ENCODE results near the gene SUGP1.
A peak's percentile ranks its signal among the peaks of the same experiment; 100 is the strongest.

The SUGP1 gene

DNA sequence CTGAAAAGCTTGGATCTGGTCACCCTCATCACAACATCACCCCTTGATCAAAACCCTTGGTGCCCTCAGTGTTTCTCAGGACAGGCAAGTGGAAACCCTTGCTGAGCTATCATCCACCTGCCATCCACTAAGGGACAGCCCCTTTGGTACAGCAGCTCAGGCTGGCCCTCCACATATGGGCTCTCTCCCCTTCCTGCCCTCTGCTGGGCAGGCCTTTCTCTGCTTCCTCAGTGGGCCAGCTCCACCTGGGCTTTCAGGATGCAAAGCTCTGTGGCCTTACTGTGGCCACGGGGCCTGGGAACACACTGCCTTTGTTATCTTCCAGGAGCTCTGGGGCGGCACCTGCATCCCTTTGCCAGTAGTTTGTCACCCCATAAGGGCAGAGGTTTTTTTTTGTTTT, 4.9 kb downstream of the SUGP1 start:
- no peak overlapping the region for H4K8ac ChIP-seq (ENCODE audit: low read depth, low read length)
- no peak overlapping the region for H2BK5ac ChIP-seq (ENCODE audit: low read length)
- H3K18ac ChIP-seq (ENCODE audit: low read length): no peak overlapping the region
- no peak overlapping the region for H3K9ac ChIP-seq (ENCODE audit: low read length)
- H3K56ac ChIP-seq (ENCODE audit: low read length): no peak overlapping the region
- H3K23ac ChIP-seq (ENCODE audit: low read length): no peak overlapping the region
- H2AK5ac ChIP-seq (ENCODE audit: low read length): no peak overlapping the region
- peaks cover 2% of the 10 kb centered on the region for H3K4me1 ChIP-seq (ENCODE audit: control insufficient read depth, low read depth, low read length)
- H3K79me2 ChIP-seq (ENCODE audit: control insufficient read depth, insufficient read depth, low read length): peaks cover 13% of the 10 kb centered on the region
- no peaks in the 10 kb centered on the region for H3K27me3 ChIP-seq (ENCODE audit: insufficient read depth, low read length, poor library complexity)
- peaks cover 14% of the 10 kb centered on the region for H3K79me1 ChIP-seq (ENCODE audit: low read length)
- H3K4me2 ChIP-seq (ENCODE audit: low read length): no peak overlapping the region
- H2BK120ac ChIP-seq (ENCODE audit: low read depth, low read length): no peak overlapping the region
- H3K4ac ChIP-seq (ENCODE audit: low read depth, low read length): no peak overlapping the region
- H4K5ac ChIP-seq (ENCODE audit: low read length): no peak overlapping the region
- H3K27ac ChIP-seq (ENCODE audit: low read depth, low read length): no peak overlapping the region
- H2BK15ac ChIP-seq (replicated peaks; ENCODE audit: low read depth): no peak overlapping the region
- peak; percentile 23 for DNase-seq
- WGBS (ENCODE audit: extremely low coverage, insufficient coverage, low lambda C conversion rate): no CpG with 5 or more reads among the region's 2 CpGs
- peaks cover 4% of the 10 kb centered on the region for H3K36me3 ChIP-seq (ENCODE audit: control insufficient read depth, insufficient read depth, low read length)
- H3K4me3 ChIP-seq (ENCODE audit: low read length): no peak overlapping the region

DNA sequence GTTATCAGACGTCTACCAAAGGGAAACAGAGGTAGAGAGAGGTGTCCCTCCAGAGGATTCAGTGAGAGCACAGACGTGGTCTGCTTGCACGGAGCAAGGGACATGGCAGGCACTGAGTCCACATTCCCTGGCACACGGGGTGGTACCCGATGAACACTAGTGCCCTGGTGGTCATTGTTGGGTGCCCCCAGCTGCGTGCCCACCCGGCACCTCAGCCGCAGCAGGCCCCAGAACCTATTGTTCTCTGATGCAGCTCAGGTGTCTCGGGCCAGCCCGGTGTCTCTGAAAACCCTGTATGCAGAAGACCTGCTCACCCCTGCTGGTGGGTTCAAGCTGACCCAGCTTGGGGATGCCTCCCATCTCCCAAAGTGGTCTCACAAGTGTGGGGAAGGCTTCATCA, 11.9 kb downstream of the SUGP1 start:
- no peak overlapping the region for H3K56ac ChIP-seq (ENCODE audit: low read length)
- H4K5ac ChIP-seq (ENCODE audit: low read length): no peak overlapping the region
- H3K23ac ChIP-seq (ENCODE audit: low read length): no peak overlapping the region
- no peaks in the 10 kb centered on the region for H3K4me1 ChIP-seq (ENCODE audit: control insufficient read depth, low read depth, low read length)
- no peak overlapping the region for H3K4ac ChIP-seq (ENCODE audit: low read depth, low read length)
- no peaks in the 10 kb centered on the region for H3K27me3 ChIP-seq (ENCODE audit: insufficient read depth, low read length, poor library complexity)
- no peak overlapping the region for H2BK15ac ChIP-seq (replicated peaks; ENCODE audit: low read depth)
- no peak overlapping the region for H3K9ac ChIP-seq (ENCODE audit: low read length)
- H3K27ac ChIP-seq (ENCODE audit: low read depth, low read length): no peak overlapping the region
- no peak overlapping the region for H2BK5ac ChIP-seq (ENCODE audit: low read length)
- H3K79me2 ChIP-seq (ENCODE audit: control insufficient read depth, insufficient read depth, low read length): no peaks in the 10 kb centered on the region
- no CpG with 5 or more reads among the region's 10 CpGs for WGBS (ENCODE audit: extremely low coverage, insufficient coverage, low lambda C conversion rate)
- peaks cover 11% of the 10 kb centered on the region for H3K36me3 ChIP-seq (ENCODE audit: control insufficient read depth, insufficient read depth, low read length)
- H4K8ac ChIP-seq (ENCODE audit: low read depth, low read length): no peak overlapping the region
- H3K79me1 ChIP-seq (ENCODE audit: low read length): peaks cover 1% of the 10 kb centered on the region
- DNase-seq: no peak
- H2BK120ac ChIP-seq (ENCODE audit: low read depth, low read length): no peak overlapping the region
- H3K18ac ChIP-seq (ENCODE audit: low read length): no peak overlapping the region
- no peak overlapping the region for H3K4me3 ChIP-seq (ENCODE audit: low read length)
- no peak overlapping the region for H3K4me2 ChIP-seq (ENCODE audit: low read length)
- no peak overlapping the region for H2AK5ac ChIP-seq (ENCODE audit: low read length)

DNA sequence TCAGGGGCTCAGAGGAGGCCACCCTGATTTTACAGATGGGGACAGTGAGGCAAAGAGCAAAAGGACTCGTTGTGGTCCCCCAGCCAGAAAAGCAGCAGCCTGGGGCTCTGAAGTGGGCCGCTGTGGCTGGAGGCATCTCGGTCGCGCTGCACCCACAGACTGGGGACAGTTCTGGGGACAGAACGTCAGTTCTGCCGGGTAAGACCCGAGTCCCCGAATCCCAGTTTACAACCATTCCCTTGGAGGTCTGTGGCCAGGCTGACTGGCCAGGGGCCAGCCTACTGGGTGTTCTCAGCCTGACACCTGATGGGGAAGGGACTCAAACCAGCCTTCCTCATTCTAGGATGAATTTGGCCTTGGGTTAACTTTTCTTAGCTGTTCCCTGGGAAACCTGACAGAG, 14.1 kb downstream of the SUGP1 start:
- Histone ChIP-seq H4K8ac (ENCODE audit: low read depth, low read length) (no peak overlapping the region), H2BK5ac (ENCODE audit: low read length) (no peak overlapping the region), H4K5ac (ENCODE audit: low read length) (no peak overlapping the region), H3K23ac (ENCODE audit: low read length) (no peak overlapping the region), H3K4me3 (ENCODE audit: low read length) (no peak overlapping the region), H3K4me2 (ENCODE audit: low read length) (no peak overlapping the region), H3K79me2 (ENCODE audit: control insufficient read depth, insufficient read depth, low read length) (no peaks in the 10 kb centered on the region), H3K4me1 (ENCODE audit: control insufficient read depth, low read depth, low read length) (no peaks in the 10 kb centered on the region), H3K18ac (ENCODE audit: low read length) (no peak overlapping the region), H3K56ac (ENCODE audit: low read length) (no peak overlapping the region), H2AK5ac (ENCODE audit: low read length) (no peak overlapping the region), H3K9ac (ENCODE audit: low read length) (no peak overlapping the region), H3K27me3 (ENCODE audit: insufficient read depth, low read length, poor library complexity) (no peaks in the 10 kb centered on the region), H2BK120ac (ENCODE audit: low read depth, low read length) (no peak overlapping the region), H3K4ac (ENCODE audit: low read depth, low read length) (no peak overlapping the region), H3K27ac (ENCODE audit: low read depth, low read length) (no peak overlapping the region), H3K79me1 (ENCODE audit: low read length) (no peaks in the 10 kb centered on the region), H3K36me3 (ENCODE audit: control insufficient read depth, insufficient read depth, low read length) (peaks cover 20% of the 10 kb centered on the region), H2BK15ac (replicated peaks; ENCODE audit: low read depth) (no peak overlapping the region)
- no CpG with 5 or more reads among the region's 9 CpGs for WGBS (ENCODE audit: extremely low coverage, insufficient coverage, low lambda C conversion rate)
- no peak for DNase-seq

DNA sequence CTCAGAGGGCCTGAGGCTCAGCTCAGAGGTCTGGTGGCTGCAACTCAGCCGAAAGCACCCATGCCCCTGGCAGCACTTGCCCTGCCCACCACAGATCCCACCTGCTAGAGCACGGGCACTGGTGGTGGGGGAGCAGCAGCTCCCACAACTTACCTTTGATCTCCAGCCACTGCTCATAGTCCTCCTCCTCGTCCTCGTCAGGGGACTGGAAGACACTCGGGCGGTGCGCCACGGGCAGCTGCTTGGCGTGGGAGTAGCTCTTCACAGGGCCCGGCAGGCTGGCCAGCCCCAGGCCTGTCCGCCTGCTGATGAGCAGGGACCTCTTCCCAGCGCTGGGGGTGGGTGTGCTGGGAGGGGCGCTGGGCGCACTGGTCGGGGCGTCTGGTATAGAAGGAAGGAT, 14.6 kb downstream of the SUGP1 start:
- Histone ChIP-seq H3K18ac (ENCODE audit: low read length) (no peak overlapping the region), H3K27me3 (ENCODE audit: insufficient read depth, low read length, poor library complexity) (no peaks in the 10 kb centered on the region), H2BK120ac (ENCODE audit: low read depth, low read length) (no peak overlapping the region), H3K4ac (ENCODE audit: low read depth, low read length) (no peak overlapping the region), H2BK15ac (replicated peaks; ENCODE audit: low read depth) (no peak overlapping the region), H3K4me2 (ENCODE audit: low read length) (no peak overlapping the region), H4K8ac (ENCODE audit: low read depth, low read length) (no peak overlapping the region), H3K27ac (ENCODE audit: low read depth, low read length) (no peak overlapping the region), H3K4me3 (ENCODE audit: low read length) (no peak overlapping the region), H3K9ac (ENCODE audit: low read length) (no peak overlapping the region), H4K5ac (ENCODE audit: low read length) (no peak overlapping the region), H3K79me1 (ENCODE audit: low read length) (no peaks in the 10 kb centered on the region), H3K23ac (ENCODE audit: low read length) (no peak overlapping the region), H3K79me2 (ENCODE audit: control insufficient read depth, insufficient read depth, low read length) (no peaks in the 10 kb centered on the region), H3K56ac (ENCODE audit: low read length) (no peak overlapping the region), H2BK5ac (ENCODE audit: low read length) (no peak overlapping the region), H3K4me1 (ENCODE audit: control insufficient read depth, low read depth, low read length) (no peaks in the 10 kb centered on the region), H2AK5ac (ENCODE audit: low read length) (no peak overlapping the region), H3K36me3 (ENCODE audit: control insufficient read depth, insufficient read depth, low read length) (peaks cover 20% of the 10 kb centered on the region)
- no peak for DNase-seq
- no CpG with 5 or more reads among the region's 16 CpGs for WGBS (ENCODE audit: extremely low coverage, insufficient coverage, low lambda C conversion rate)

DNA sequence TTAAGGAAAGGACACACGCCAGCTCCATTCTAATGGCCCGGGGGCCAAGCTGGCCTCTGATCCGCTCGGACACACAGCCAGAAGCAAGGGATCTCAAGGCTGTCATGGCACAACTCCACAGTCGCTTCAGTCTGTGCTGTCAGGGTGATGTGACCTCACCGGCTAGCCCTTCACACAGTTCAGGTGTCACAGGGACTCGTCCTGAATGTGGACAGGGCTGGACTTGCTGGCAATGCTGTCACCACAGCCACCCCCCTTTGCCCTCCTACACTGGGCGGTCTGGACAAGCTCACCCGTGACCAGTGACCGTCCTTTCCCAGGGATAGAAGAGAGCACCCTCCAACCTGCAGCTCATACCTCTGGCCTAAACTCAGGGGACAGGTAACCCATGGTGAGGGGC, 15.2 kb downstream of the SUGP1 start:
- no peak overlapping the region for H3K23ac ChIP-seq (ENCODE audit: low read length)
- no peak overlapping the region for H2AK5ac ChIP-seq (ENCODE audit: low read length)
- no peaks in the 10 kb centered on the region for H3K79me1 ChIP-seq (ENCODE audit: low read length)
- H3K56ac ChIP-seq (ENCODE audit: low read length): no peak overlapping the region
- no peak overlapping the region for H2BK5ac ChIP-seq (ENCODE audit: low read length)
- no peaks in the 10 kb centered on the region for H3K79me2 ChIP-seq (ENCODE audit: control insufficient read depth, insufficient read depth, low read length)
- no peak overlapping the region for H3K27ac ChIP-seq (ENCODE audit: low read depth, low read length)
- H3K4me3 ChIP-seq (ENCODE audit: low read length): no peak overlapping the region
- peaks cover 18% of the 10 kb centered on the region for H3K36me3 ChIP-seq (ENCODE audit: control insufficient read depth, insufficient read depth, low read length)
- H3K18ac ChIP-seq (ENCODE audit: low read length): no peak overlapping the region
- no peak for DNase-seq
- no peak overlapping the region for H3K9ac ChIP-seq (ENCODE audit: low read length)
- no peak overlapping the region for H3K4me2 ChIP-seq (ENCODE audit: low read length)
- H2BK120ac ChIP-seq (ENCODE audit: low read depth, low read length): no peak overlapping the region
- H3K4ac ChIP-seq (ENCODE audit: low read depth, low read length): no peak overlapping the region
- no peaks in the 10 kb centered on the region for H3K27me3 ChIP-seq (ENCODE audit: insufficient read depth, low read length, poor library complexity)
- no peak overlapping the region for H4K5ac ChIP-seq (ENCODE audit: low read length)
- H2BK15ac ChIP-seq (replicated peaks; ENCODE audit: low read depth): no peak overlapping the region
- no peaks in the 10 kb centered on the region for H3K4me1 ChIP-seq (ENCODE audit: control insufficient read depth, low read depth, low read length)
- WGBS (ENCODE audit: extremely low coverage, insufficient coverage, low lambda C conversion rate): no CpG with 5 or more reads among the region's 10 CpGs
- no peak overlapping the region for H4K8ac ChIP-seq (ENCODE audit: low read depth, low read length)

DNA sequence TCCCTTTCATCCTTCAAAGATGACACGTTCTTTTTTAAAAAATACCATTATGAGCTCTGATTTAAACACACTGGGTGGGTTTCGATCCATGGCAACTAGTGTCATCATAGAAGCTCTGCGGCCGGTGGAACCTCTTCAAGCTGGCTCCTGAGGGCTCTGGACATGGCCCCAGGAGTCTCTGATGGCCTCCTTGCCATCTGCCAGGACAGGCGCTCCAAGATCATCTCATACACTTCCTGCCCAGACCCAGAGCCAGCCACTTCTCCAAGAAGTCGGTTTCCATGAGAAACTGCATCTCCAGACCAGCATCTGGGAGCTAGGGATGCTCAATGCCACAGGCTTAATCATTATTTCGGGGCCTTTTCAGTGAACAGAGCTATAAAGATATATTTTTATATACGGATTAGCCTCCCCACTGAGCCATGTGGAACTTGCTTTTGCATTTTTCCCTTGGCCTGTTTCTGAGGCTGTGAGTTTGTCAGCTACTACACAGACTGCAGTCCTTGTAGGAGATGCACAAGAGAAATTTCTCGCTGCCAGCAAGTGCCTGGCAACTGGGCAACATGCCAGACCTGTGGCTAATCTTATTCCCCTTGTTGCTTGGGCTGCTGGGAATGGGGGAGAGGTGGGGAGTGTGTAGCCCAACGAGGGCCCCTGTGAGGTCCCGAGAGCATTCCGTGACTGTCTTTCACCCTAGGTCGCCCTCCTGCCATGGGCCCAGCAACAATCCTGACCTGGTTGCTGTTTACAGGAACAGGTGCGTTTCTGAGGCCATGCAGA, 15.9 kb downstream of the SUGP1 start:
- no peaks in the 10 kb centered on the region for H3K79me1 ChIP-seq (ENCODE audit: low read length)
- H3K27ac ChIP-seq (ENCODE audit: low read depth, low read length): no peak overlapping the region
- H3K27me3 ChIP-seq (ENCODE audit: insufficient read depth, low read length, poor library complexity): no peaks in the 10 kb centered on the region
- no peak overlapping the region for H3K18ac ChIP-seq (ENCODE audit: low read length)
- H3K4me3 ChIP-seq (ENCODE audit: low read length): no peak overlapping the region
- H3K4me2 ChIP-seq (ENCODE audit: low read length): no peak overlapping the region
- H3K36me3 ChIP-seq (ENCODE audit: control insufficient read depth, insufficient read depth, low read length): peaks cover 15% of the 10 kb centered on the region
- H3K4ac ChIP-seq (ENCODE audit: low read depth, low read length): no peak overlapping the region
- no peak for DNase-seq
- H3K79me2 ChIP-seq (ENCODE audit: control insufficient read depth, insufficient read depth, low read length): no peaks in the 10 kb centered on the region
- H3K4me1 ChIP-seq (ENCODE audit: control insufficient read depth, low read depth, low read length): no peaks in the 10 kb centered on the region
- no peak overlapping the region for H3K9ac ChIP-seq (ENCODE audit: low read length)
- H2BK15ac ChIP-seq (replicated peaks; ENCODE audit: low read depth): no peak overlapping the region
- no peak overlapping the region for H3K56ac ChIP-seq (ENCODE audit: low read length)
- WGBS (ENCODE audit: extremely low coverage, insufficient coverage, low lambda C conversion rate): no CpG with 5 or more reads among the region's 14 CpGs
- H2BK120ac ChIP-seq (ENCODE audit: low read depth, low read length): no peak overlapping the region
- H4K5ac ChIP-seq (ENCODE audit: low read length): no peak overlapping the region
- H4K8ac ChIP-seq (ENCODE audit: low read depth, low read length): no peak overlapping the region
- H2AK5ac ChIP-seq (ENCODE audit: low read length): no peak overlapping the region
- no peak overlapping the region for H2BK5ac ChIP-seq (ENCODE audit: low read length)
- H3K23ac ChIP-seq (ENCODE audit: low read length): no peak overlapping the region
